HG03457 (cell line): Measurements from ENCODE around the gene FN1.
"Not testable (repeated sequence)": the region's sequence is repeated elsewhere in the genome, so short reads cannot be mapped to it uniquely, and the experiment has no call there.

Source experiments
- ATAC-seq: cut with Tn5 transposase; IDR thresholded peaks from one replicate; pipeline ENCODE4 v1.9.1; 2021; ENCODE audit warnings: moderate number of reproducible peaks; ENCODE audit not compliant: unreplicated experiment

FN1 gene

GRCh38 chr2:215409331-215410127 is 26.3 kb downstream of the FN1 start:
- ATAC-seq: no peak

GRCh38 chr2:215408441-215408840 is 27.4 kb downstream of the FN1 start:
- ATAC-seq: not testable (repeated sequence)

- ATAC-seq: no peak
Measured at GRCh38 chr2:215407590-215408264, 28.1 kb downstream of the FN1 start.

GRCh38 chr2:215407061-215407460 is 28.8 kb downstream of the FN1 start:
- no peak for ATAC-seq

DNA sequence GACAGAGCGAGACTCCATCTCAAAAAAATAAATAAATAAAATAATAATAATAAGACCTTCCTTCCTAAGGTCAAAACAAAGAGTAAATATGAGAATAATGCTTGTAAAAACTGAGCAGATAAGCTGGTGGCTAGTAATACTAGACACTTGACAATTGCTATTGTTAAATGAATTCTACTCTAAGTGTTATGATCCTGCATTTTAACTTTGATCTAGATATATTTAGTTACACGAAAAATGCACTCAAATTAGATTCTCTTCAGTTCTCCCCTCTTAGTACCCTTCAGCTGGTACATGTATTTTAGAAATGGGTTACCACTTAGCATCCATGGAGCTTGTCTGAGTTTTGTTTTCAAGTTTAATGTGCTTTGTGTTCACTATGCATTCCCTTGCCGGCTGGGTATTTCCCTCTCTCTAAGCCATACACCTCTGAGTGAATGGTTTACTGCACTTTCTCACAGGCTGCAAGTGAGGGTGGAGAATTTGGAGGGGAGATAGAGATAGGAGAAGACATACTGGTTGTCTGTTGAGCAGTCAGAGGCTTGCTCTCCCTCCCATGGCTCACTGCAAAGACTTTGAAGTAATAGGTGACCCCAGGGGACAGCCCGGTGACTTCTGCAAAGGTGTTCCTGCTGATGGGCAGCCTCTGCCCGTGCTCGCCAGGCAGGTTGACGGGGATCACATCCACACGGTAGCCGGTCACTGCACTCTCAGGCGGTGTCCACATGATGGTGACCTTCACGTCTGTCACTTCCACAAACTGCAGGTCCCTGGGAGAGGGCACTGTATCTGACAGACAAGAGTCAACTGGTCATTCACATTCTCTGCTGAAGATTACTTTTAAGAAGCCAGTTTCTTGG is 29.9 kb downstream of the FN1 start:
- ATAC-seq: no peak

DNA sequence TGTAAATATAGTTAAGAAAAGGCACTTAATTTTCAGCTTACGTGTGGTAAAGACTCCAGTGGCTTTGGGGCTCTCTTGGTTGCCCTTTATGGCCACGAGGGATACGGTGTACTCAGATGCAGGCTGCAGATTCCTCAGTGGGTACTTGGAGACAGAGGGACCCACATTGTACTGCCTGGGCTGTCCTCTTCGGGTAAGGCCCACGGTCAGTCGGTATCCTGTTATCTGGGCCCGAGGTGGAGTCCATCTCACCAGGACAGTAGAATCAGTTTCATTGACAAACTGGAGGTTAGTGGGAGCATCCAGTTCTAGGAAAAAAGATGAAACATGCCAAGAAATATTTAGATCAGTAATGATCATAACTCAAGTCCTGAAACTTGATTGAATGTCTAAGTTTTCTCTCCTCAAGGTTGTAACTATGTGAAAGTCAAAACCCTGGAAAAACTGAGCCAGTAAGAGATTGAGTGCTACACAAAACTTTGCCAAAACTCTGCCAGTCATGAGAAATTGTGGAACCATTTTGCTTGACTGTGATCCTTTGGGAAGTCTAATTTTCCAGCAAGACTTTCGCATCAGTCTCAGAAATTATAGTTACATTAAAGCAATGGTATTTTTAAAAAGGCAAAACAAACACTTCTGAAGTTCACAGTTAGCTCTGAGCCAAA is 31.4 kb downstream of the FN1 start:
- ATAC-seq: no peak

DNA sequence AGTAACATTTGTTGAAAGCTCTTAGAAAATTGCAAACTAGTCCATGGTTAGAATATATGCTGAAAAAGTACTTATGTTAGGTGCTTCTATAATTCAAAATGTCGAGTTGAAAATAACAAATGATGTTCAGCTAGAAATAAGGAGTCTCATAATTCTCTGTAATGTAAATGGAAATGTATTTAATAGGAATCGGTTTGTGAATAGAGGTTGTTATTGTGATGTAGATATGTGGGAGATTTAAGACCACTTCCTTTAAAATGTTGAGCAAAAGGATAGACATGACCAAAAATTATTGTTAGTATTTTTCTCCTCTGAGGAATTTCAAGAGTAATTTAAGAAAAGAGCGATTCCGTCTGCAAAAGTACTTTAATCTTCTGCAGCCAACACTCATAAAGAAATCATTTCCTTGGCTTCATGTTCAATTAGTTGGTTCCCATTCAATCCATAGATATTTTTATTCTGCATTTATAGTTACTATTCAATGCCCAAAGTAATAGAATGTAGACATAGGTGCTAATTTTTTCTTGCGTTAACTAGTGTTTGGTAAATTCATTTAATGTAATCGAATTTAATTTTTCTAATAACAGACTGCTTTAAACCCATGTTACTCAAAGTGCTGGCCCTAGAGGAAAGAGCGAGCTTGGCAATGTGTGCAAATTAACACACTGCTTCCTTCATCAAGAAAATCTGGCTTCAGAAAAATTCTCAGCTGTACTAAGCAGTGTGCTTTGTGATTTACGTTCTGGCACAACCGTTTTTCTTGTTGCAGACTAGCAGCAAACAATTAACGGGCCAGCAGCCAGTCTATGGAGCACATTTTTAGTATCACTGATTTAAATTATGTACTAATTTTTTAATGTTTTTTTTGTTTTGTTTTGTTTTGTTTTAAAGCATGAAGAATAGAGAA is 32.2 kb downstream of the FN1 start:
- ATAC-seq: no peak

DNA sequence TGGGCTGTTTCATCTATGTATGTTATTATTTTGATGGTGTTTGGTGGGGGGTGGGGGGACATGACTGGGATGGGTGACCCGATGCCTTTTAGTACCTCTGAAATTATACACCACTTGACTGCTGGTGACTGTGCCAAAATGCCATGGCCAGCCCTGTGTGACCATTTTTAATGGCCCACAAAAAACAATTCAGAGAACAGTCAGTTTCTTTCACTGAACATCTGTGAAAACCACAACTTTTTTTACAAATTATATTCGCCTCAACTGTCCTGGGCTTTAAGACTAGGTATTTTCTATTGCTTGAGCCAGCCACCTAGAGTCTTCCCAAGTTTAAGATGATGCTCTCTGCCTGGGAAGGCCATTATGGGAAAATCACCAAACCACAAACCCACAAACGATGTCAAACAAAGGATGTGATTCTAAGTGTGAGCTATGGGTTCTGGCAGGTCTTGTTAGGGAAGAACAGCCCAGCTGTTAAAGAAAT is 33.9 kb downstream of the FN1 start:
- no peak for ATAC-seq

- no peak for ATAC-seq
Measured at GRCh38 chr2:215399067-215399716, 36.7 kb downstream of the FN1 start.

DNA sequence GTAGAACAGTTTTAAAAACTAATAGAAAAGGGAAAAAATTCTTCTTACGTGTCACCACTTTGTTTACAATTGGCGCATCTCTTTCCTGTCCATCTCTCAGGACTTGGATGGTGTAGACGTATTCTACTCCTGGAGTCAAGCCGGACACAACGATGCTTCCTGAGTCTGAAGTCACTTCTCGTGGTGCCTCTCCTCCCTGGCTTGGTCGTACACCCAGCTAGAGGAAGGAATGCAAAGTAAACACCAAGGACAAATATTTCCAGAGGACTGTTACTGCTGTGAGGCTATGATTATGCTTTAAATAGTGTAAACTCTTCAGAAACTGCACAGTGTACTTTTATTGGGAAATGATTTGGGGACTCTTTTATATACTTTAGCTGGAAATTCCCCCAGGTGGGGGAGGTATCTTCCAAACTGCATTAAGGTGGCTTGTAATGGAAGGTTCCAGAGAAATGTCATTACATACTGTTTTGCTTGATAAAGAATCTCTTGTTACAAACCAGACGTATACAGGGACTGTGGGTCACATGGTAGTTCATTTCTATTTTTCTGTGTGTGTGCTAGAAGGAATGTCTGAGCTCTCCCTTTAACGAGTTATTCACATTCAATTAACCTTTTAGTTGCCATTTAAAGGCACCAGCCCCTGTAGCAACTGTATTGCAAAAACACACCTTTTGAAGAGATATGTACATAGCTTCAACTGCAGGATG is 38.1 kb downstream of the FN1 start:
- no peak for ATAC-seq

DNA sequence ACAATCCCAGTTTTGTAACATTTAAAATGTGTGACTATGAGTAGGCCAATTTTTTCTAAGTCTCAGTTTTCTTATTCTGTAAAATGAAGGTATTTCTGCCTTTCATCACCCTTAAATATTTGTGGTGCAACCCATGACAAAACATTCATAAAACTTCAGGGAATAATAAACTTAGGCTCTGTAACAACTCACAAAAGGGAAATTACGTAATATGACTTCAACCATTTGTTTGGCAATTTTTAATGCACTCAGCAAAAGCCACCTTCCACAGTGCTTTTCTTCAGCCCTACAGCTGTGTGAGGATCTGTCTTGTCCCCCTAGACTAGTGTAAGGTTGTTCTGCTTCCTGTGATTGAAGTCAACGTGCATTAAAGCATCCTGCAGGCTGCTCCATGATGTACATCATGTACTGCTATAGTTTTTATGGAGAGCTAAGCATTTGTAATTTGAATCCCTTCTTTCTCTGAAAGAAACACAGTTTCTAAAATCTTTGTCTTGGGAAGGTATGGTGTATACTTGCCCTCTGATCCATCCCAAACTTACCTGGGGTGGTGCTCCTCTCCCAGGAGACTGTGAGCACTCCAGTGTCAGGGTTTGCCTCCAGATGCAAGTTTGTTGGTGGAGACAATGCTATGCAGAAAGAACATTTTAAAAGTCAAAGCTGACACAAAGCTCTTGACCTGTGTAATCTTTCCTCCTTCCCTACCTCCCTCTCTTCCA is 39.1 kb downstream of the FN1 start:
- no peak for ATAC-seq

GRCh38 chr2:215395687-215396460 is 40.0 kb downstream of the FN1 start:
- ATAC-seq: no peak

- ATAC-seq: no peak
Measured at GRCh38 chr2:215394102-215394805, 41.6 kb downstream of the FN1 start.

DNA sequence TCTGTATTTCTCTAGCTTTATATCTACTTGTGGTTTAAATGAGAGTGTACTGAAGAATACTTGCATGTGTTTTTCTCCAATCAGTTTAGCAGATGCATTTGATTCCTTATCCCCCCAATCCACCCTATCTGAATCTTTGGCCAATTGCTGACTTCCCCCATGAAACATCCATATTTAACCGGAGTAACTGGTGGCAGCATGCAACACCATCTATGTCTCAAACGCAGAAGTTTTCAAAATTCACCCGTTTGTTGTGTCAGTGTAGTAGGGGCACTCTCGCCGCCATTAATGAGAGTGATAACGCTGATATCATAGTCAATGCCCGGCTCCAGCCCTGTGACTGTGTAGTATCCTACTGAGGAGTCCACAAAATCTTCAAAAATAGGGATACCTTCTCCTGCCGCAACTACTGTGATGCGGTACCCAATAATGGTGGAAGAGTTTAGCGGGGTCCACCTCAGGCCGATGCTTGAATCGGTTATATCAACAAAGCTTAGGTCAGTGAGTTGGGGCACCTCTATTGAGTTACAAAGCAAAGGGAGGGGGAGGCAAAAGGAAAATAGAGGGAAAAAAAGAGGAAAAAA is 43.1 kb downstream of the FN1 start:
- ATAC-seq: no peak

GRCh38 chr2:215392164-215392563 is 43.7 kb downstream of the FN1 start:
- no peak for ATAC-seq

- no peak for ATAC-seq
Measured at GRCh38 chr2:215391531-215391930, 44.3 kb downstream of the FN1 start.
